GM21723 (cell line): ENCODE results near the gene FAM72C.
A peak's percentile ranks its signal among the peaks of the same experiment; 100 is the strongest.
"Not testable (repeated sequence)": the region's sequence is repeated elsewhere in the genome, so short reads cannot be mapped to it uniquely, and the experiment has no call there.

Experiments used
- ATAC-seq: cut with Tn5 transposase; IDR thresholded peaks from one replicate; pipeline ENCODE4 v1.9.1; 2021; ENCODE audit warnings: mild to moderate bottlenecking, moderate library complexity; ENCODE audit not compliant: unreplicated experiment

The FAM72C gene

DNA sequence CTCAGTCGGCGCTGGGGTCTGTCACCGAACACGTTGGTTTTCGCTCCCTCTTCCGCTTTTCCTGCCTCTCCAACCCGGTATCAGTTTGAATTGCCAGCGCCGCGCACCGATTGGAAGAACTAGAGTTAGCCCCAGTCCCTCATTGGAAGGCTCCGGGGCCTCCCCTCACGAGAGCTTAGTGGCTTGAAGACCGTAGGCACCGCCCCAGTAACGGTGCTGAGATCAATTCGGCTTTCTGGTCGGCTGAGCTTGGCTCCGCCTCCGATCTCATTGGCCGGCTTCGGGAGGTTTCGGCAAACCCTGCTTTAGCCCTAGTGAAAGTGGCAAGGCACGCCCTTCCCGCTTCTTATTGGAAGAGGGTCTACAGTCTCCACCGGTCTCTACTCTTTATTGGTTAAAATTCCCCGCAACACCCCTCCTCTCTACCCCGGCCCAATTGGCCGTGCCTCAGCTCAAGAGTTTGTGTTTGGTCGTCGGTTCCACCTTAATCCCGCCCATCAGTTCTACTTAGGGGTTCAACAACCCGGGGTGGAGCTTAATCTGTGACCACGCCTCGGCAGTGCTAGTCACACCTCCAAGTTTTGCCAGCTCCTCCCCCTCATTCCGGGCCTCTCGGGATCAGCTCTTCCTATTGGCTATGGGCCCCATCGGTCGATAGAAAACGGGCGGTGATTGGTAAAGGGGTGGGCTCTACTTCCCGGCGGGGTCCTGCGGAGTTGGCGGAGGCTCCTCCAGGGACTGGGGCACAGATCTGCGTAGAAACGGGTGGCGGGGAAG, at the start of gene FAM72C:
Gene FAM72C, minus strand, starts transcription at position 63 of the 777 bp plus-strand sequence. CDS start 845 bp downstream, outside the sequence.
- ATAC-seq = peak; percentile 82

DNA sequence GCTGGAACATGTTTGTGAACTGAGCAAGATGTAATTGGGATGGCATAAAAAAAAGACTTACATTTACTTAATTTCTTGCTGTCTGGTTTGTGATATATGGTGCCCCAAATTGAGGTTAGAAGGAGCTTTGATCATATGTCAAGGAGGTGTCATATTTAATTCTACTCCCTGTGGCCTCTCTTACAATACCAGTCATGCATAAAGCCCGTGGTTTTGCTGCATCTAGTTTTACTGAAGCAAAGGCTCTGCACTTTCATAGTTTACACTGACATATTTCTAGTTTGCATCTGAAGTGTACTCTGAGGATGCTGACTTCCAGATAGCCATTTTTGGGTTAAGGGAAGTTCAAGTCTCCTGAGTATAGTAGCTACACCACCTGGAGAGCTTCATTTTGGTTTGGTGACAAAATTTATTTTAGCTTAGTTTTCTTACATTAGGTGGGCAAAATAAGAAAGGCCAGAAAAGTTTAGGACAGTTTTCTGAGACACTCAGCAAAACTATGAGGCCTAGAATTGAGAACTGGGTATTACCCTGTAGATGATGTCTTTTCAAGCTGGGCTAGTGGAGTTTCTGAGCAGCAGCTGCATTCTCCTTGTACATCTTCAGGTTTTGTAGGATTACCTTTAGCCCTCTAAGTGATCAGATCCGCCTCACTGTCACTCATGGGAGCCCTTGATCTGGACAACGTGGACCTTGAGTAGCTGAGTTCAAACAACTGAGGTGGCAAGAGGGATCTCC, 48.4 kb upstream of the FAM72C start:
- ATAC-seq = not testable (repeated sequence)

DNA sequence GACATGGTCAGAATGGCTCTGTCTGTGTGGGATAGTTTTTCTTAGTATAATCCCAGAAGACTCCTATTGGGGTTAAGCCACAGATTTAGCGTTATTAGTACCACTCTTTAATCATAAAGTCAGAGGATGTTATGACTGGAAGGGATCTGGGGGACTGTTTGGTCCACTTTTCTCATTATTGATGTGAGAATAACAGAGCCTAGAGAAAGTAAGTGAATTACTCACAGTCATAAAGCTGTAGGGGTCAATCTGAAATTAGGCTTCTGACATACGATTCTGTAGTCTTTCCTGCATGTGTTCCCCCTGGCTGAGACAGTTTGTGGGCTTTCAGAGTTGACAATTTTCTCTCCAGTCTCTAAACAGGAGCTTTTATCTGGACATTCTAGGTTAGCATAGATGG, 47.3 kb upstream of the FAM72C start:
- ATAC-seq = not testable (repeated sequence)

DNA sequence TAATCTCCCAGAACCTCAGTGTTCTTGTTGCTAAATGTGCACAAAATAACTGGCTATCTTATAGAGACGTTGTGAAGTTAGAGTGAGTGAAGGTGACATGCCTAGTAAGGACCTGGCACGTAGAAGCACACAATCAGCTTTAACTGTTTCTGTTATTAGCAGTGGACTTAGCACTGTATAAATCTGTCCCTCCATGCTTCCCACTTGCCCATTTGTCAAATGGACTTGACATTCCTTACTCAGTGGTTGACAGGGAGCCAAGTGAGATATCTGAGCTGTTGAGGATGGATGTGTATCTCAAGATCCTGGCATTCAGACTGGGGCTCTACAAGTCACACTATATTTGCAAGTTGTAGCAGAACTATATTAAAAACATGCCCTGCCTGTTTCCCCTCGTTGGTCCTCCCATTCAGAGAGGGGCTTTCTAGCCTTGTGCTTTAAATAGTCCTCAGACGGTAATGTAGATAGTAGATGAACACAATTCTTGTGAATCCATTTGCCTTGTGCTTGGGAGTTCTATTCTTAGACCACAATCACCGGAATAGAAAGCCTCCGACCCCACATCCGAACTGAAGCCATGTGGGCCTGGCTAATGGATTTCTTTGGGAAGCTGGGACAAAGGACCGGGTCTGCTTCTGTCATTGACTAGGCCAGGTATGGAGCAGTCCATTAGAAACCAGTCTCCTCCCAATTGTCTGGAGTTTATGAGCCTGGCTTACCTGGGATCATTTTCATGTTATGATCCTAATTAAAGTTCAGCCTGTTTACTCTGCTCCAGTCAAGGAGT, 43.6 kb upstream of the FAM72C start:
- not testable (repeated sequence) for ATAC-seq

DNA sequence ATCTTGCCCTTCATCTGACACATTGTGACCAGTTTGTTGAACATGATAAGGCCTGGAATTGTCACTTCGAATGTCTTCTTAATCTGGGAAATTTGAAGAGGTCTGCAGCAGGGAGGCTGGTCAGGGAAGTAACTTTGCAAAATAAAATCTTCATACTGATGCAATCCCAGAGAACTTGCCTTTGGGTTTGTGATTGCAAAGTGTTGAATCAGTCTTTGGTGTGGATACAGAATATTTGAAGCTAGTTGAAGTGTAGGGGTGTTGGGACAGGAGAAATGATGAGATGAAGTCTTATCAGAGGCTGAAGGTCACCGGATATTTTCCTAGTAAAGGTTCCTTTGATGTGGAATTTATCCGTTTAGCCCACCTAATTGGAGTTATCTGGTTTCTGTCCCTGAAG, 42.7 kb upstream of the FAM72C start:
- ATAC-seq = not testable (repeated sequence)

DNA sequence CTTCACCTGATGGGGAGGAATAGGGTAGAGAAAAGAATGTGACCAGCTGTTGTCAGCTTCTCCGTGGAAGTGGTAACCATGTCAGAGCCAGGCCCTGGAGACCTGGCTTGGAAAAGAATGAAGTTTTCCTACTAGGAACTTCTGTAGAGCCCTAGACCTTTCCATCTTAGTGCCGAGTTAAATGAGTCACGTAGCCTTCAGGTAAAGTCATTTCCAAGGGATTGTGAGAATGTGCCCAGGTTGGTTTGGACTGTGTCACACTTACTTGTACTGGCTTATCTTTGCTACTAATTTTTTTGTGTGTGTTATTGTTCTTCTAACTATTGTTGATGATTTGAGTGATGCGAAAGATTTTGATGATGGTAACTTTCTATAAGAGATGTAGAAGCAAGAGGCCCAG, 42.3 kb upstream of the FAM72C start:
- not testable (repeated sequence) for ATAC-seq

DNA sequence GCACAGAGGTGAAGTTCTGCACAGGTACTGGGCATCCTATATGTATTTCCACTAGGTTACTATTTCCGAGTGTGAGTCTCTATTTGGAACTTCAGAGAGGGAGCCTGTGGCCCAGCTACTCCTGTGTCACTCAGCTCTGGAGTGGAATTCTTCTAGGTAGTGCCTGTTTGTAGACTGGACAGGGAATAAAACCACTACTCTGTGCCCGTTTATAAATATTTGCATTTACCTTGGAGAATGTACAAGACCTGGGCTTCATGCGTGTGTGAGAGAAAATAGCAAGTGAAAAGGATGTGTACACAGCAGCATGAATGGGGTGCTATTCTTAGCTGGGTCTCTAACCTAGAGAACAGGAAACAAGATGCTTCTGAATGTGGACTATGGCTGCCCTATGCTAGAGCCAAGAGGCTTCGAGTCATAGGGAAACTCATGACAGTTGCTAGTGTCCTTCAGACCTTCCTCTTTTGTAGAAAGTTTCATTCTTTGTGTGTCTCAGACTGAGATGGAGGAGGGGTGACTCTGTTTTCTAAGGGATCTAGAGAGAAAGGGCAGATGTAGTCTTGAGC, 40.5 kb upstream of the FAM72C start:
- ATAC-seq = peak; percentile 99

DNA sequence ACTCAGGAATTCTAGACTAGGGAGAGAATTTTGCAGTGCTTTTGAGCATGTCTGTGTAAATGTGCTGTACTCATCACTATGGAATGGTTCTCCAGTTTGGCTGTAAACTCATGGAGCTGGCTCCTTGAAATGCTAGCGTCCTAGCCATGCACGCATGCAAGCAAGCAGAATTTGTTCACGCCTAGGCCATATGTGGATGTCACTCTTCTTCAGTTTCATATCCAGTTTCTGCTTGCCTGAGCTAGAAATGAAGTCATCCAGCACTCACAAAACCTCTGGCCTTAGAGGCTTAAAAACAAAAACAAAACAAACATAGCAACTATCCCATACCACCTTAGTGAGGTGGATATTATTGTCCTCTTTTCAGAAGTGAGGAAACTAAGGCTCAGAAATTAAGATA, 37.6 kb upstream of the FAM72C start:
- peak; percentile 53 for ATAC-seq

DNA sequence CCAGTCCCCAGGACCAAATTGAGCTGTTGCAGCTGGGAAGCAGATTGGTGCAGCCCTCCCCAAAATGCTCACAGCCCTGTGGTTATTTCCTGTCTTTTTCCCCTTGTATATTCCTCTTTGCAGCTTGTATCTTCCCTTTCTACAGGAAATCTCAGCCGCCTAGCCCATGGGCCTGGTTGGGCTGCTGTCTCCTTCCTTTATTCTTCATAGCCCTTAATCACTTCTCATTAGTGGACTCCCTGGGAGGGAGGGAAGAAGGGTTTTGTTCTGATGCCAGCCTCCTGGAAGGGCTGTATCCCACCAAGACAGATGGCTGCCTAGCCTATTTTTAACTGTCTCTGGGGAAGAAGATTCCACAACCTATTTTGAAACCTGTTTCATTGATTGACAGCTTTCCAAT, 32.5 kb upstream of the FAM72C start:
- ATAC-seq = not testable (repeated sequence)

DNA sequence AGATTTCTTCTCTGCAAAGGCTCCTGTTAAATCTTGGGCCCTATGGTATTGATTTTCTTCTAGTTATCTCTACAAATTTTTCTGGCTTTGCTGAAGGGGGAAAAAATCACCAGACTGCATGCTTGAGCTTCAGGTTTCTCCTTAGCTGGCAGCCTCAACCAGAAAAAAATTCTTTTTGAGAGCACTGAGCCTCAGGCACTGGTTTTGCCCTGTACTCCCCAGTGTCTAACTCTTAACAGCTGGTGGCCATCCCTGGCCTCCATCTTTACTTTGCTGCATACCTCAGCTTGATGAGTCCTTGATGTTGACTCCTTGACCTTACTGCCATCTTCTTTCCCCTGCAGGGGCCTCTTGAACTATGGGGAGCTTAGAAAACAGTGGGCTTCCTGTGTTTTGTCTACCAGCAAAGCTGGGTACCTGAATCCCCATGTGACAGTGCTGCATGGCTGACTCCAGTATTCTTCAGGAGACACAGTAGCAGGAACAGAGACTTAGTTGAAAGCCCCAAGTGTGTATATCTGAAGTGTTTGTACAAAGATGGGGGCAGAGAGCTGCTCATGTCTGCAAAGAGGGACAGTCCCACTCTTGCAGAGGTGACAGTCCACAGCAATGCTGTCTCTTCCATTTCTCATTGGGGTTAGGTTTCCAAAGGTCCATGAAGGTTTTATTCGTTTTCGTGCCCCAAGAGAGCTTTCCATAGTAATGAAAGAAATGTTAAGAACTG, 31.7 kb upstream of the FAM72C start:
- not testable (repeated sequence) for ATAC-seq

DNA sequence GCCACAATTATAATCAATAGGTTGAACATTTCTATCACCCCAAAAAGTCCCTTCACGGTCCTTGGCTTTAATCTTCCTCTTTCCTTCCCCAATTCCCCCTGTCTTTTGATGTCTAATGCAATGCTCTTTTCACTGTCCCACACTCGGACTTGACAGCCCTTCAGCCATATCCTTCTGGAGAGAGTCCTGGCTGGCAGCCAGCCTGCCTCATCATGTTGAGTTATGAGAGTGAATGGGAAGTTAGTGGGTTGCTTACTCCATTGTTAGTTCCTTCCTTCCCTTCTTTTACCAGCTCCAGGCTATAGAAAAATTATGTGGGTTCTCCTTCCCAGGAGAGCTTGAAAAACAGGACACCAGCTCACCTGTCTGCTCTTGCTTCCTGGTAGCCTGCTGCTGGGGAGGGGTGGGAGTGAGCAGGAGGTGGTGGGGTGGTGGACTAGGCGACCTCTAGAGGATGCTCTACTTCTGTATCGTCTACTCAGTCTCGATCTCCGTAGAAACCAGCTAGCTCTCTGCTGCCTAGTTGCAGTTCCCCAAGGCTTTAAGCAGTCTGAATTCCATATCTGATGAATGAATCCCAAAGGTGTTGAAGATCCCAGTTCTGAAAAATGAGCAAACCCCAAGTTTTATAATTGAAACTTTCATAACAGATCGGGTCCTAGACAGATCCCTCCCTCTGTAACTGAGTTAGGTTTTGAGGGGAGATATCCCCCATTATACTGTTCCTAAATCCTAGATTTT, 30.5 kb upstream of the FAM72C start:
- ATAC-seq = peak; percentile 54

DNA sequence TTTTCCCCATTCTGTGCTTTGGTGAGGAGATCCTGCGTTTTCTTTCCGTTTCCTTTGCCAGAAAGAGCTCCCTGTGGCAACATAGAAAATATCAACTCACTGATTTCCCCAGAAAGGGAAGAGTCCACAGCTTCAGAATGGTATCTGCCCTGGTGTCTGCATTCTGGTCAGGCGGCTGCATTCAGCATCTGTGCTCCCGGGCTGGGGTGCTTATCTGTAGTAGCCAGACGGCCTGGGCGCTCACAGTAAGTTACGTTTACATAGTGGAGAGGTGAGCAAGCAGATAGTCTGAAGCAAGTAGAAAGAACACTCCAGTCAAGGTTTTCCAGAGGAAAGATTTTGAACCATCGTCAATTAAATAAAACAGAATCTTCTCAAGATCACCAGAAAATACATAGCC, 29.3 kb upstream of the FAM72C start:
- ATAC-seq = not testable (repeated sequence)

DNA sequence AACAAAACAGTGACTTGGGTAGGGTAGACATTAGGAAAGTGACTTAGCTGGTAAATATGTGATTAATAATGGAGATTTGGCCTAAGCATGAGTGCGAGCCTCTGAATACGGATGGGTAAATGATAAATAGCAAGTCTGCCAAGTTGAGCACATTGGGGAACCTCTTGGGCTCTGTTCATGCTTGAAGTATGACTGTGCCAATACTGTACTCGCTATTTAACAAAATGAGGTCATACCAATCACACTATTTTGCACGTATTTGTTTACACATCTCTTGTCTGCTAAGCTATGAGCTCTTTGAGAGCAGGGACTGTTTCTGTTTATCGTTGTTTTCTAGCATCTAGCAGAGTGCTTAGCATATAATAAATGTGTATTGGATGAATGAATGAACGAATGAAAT, 24.2 kb upstream of the FAM72C start:
- not testable (repeated sequence) for ATAC-seq

DNA sequence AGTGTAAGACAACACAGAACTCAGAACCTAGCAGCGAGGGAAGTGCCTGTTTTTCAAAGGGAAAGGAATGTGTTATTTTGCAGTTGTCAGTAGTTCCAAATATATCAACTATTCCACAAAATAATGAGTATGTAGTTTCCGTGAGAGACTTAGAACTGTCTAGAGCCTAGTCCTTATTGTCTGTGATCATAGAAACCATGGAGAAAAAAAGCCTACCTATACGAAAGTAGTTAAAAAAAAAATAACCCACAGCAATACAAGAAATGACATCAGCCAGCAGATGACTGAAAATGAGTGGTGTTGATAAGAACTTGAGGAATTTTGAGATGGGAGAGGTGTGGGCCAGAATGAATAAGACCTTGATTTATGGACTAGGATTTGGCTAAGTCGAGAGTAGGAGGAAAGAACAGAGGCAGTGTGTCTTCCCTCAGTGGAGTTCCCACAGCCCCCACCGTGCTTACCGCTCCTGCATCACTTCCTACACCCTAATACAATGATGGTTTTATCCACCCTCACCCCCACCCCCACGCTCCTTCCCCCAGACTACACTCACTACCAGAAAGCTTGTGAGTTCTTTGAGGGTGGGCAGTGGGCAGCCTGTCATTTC, 21.6 kb upstream of the FAM72C start:
- not testable (repeated sequence) for ATAC-seq

DNA sequence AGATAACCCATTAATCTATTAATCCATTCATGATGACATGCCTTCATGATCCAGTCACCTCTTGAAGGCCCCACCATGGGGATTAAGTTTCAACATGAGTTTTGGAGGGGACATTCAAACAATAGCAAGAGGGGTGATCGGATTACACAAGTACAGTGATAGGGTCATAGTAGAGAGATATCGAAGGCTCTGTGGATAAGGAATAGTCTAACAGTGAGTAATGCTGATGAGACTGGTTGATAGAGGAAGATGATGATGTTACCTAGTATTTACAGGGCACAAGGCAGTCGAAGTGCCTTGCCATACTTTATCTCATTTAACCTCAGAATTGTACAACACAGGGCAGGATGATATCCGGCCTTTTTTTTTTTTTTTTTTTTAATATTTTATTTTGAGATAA, 18.9 kb upstream of the FAM72C start:
- ATAC-seq = not testable (repeated sequence)

DNA sequence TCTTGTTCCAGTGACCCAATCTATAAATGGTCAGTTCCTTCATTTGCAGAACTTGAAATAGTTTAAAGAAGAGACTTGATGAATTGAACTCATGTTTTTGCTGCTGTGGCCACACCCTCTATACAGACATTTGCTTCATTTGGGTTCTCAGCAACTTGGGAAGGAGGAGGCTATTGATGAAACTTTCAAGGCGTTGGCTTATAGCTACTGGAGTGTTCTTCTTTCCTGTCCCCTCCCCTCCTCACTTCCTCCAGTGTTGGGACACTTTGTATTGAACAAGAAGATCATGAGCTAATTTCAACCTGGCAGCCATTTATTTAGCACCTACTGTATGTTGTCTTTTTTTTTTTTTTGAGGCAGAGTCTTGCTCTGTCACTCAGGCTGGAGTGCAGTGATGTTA, 17.9 kb upstream of the FAM72C start:
- not testable (repeated sequence) for ATAC-seq

DNA sequence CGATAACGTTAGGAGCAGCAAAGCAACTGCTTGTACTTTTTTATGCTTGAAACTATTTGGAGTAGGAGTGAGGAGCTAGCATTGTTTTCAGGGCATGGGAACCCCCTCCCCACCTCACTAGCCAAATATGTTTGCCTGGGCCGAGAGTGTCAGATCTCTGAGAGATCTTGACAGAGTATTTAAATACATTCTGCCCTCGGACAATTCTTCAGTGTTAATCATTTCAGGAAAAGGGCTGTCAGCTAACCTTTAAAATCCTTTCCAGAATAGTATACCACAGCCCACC, 17.6 kb upstream of the FAM72C start:
- ATAC-seq = not testable (repeated sequence)

DNA sequence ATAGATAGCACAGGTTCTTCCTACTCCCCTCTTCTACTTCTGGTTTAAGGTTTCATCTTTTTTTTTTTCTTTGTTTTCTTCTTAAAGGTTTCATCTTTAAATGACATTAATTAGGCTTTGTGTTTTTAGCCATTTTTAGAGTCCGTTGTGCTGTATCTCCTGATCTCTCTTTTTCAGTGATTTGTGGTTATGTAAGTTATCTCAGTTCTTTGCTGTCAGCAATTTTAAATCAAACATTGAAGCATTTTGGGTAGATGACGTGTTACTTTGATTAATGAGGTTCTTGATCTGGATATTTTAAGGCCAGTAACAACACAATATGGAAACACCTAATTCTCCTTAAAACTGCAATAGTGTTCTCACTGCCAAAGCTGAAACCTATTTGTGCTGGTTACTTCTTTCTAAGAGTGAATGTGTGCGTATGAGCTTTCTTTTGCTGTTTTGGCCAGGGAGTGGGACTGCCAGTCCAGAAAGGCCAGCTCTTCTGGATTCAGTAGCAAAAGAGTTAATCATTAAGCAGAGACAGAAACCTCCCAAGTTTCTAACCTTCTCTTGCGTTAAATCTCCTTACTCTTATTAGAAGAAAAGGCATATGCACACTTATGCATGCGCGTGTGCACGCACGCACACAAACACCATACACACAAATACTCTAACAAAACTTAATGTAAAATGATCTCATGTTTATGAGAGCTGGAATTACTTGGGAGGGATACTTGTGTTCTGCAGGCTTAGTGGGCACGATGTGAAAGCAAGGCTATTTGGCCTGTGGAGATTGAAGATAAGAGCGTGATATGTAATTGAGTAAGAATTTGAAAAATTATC, 17.0 kb upstream of the FAM72C start:
- ATAC-seq = not testable (repeated sequence)

DNA sequence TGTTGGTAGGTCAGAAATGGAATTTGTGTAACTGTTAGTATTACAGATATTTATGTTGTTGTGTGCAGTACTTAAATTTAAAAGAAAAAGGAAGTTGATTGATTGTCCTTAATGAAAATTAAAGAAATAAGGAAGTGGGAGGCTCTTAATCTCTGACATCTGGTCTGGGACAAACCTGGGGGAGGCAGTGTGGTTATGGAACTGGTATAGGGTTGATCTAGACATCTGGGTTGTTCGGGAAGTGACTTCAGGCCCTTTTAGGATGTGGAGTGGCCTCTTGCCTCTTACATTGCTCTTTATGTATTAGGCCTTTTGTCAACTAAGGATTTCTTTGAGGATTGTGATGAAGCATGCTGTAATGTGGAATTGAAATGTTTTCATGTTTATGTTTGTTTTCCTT, 16.1 kb upstream of the FAM72C start:
- not testable (repeated sequence) for ATAC-seq
